GM12878 (cell line): ENCODE measurements around the gene TTC29. TPM values are rescaled to one million over a fixed set of nuclear protein-coding genes. Genes with fewer than 3 reads are reported as not detected.

Experiments
- MXI1 ChIP-seq: fragments of 150-350 bp; IDR thresholded peaks from 2 replicates; pipeline ENCODE4 v1.6.1; 2011; ENCODE audit warnings: low read depth, mild to moderate bottlenecking, inconsistent platforms, low read length, improper control_type of control experiment
- polyA plus RNA-seq, 11 experiments: library from polyadenylated mRNA; depleted of rRNA in 4 of 11; unstranded in 6 of 11; stranded (reverse) in 5 of 11; fragments of >200 nt; fragmentation: Nextera tagmentation in 4 of 11; fragmentation: Illumina TruSeq in 1 of 11; extraction: Ambion mirVana in 4 of 11; extraction: Trizol in 1 of 11; gene quantifications; 1 replicate in 1 of 11; 2 replicates in 10 of 11; pipeline versions ENCODE4 v1.2.1 to v1.2.3, GENCODE V29; 2011 to 2016; ENCODE audit warnings: inconsistent platforms in 2 of 11, missing spikeins in 2 of 11, low read depth in 1 of 11
- total RNA-seq, 4 experiments: library from RNA; depleted of rRNA in 3 of 4; stranded (reverse); fragments of >200 nt in 3 of 4; fragmentation: Illumina TruSeq in 1 of 4; extraction: Trizol in 1 of 4; gene quantifications; 2 replicates each; pipeline versions ENCODE4 v1.2.1 to v1.2.3, GENCODE V29; 2013 to 2021
- TF ChIP-seq, protein P1 (sequence below): fragments of 450-650 bp; formaldehyde crosslinking; IDR thresholded peaks from 2 replicates; pipeline ENCODE4 v1.4.0; 2020; ENCODE audit warnings: mild to moderate bottlenecking, moderate library complexity
- TF ChIP-seq, protein P2 (sequence below): fragments of 450-650 bp; formaldehyde crosslinking; IDR thresholded peaks from 2 replicates; pipeline ENCODE4 v1.4.0; 2022; ENCODE audit warnings: mild to moderate bottlenecking, moderate library complexity
- TF ChIP-seq, protein P3 (sequence below): fragments of 450-650 bp; IDR thresholded peaks from 2 replicates; pipeline ENCODE4 v1.6.1; 2017; ENCODE audit warnings: mild to moderate bottlenecking, low read depth, inconsistent platforms; ENCODE audit not compliant: poor library complexity, severe bottlenecking
- TF ChIP-seq, protein P4 (sequence below), 3 experiments: IDR thresholded peaks in 2 of 3; conservative IDR thresholded peaks in 1 of 3; 2 replicates each; pipeline ENCODE4 v1.5.1; 2011; ENCODE audit warnings: low read depth in 3 of 3, low read length in 3 of 3, mild to moderate bottlenecking in 3 of 3, control low read depth in 2 of 3, moderate library complexity in 2 of 3, inconsistent platforms in 1 of 3, mixed read lengths in 1 of 3; ENCODE audit not compliant: control insufficient read depth in 2 of 3, insufficient read depth in 1 of 3; ENCODE audit errors: extremely low read depth in 1 of 3
- TF ChIP-seq, protein P5 (sequence below): fragments of 450-650 bp; IDR thresholded peaks from 2 replicates; pipeline ENCODE4 v1.6.1; 2017; ENCODE audit warnings: mild to moderate bottlenecking, moderate library complexity

Gene TTC29
- total and polyA plus RNA-seq, 10 of the 15 experiments (the other 5 are each of a cell fraction or from before 2014, with no cell fraction given), result not detected

DNA sequence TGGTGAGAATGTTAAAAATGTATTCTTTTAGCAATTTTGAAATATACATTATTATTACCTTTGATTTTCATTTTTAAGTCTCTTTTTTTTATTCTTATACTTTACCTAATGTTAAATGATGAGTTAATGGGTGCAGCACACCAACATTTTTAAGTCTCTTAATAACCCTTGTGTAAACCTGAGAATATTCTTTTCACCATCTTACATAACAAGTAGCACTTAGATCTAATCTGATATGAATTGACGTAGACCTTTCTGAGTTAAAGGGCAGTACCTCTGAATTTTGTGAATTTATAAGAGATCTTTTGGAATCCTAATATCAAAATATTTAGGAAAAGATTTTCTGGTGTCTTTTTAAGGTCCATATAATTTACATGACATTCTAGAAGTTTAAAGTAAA, 110.6 kb downstream of the TTC29 start (continued):
- TF ChIP-seq, protein P1, sequence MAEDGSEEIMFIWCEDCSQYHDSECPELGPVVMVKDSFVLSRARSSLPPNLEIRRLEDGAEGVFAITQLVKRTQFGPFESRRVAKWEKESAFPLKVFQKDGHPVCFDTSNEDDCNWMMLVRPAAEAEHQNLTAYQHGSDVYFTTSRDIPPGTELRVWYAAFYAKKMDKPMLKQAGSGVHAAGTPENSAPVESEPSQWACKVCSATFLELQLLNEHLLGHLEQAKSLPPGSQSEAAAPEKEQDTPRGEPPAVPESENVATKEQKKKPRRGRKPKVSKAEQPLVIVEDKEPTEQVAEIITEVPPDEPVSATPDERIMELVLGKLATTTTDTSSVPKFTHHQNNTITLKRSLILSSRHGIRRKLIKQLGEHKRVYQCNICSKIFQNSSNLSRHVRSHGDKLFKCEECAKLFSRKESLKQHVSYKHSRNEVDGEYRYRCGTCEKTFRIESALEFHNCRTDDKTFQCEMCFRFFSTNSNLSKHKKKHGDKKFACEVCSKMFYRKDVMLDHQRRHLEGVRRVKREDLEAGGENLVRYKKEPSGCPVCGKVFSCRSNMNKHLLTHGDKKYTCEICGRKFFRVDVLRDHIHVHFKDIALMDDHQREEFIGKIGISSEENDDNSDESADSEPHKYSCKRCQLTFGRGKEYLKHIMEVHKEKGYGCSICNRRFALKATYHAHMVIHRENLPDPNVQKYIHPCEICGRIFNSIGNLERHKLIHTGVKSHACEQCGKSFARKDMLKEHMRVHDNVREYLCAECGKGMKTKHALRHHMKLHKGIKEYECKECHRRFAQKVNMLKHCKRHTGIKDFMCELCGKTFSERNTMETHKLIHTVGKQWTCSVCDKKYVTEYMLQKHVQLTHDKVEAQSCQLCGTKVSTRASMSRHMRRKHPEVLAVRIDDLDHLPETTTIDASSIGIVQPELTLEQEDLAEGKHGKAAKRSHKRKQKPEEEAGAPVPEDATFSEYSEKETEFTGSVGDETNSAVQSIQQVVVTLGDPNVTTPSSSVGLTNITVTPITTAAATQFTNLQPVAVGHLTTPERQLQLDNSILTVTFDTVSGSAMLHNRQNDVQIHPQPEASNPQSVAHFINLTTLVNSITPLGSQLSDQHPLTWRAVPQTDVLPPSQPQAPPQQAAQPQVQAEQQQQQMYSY (CRISPR knock-in tag), result no peak
- TF ChIP-seq, protein P2, sequence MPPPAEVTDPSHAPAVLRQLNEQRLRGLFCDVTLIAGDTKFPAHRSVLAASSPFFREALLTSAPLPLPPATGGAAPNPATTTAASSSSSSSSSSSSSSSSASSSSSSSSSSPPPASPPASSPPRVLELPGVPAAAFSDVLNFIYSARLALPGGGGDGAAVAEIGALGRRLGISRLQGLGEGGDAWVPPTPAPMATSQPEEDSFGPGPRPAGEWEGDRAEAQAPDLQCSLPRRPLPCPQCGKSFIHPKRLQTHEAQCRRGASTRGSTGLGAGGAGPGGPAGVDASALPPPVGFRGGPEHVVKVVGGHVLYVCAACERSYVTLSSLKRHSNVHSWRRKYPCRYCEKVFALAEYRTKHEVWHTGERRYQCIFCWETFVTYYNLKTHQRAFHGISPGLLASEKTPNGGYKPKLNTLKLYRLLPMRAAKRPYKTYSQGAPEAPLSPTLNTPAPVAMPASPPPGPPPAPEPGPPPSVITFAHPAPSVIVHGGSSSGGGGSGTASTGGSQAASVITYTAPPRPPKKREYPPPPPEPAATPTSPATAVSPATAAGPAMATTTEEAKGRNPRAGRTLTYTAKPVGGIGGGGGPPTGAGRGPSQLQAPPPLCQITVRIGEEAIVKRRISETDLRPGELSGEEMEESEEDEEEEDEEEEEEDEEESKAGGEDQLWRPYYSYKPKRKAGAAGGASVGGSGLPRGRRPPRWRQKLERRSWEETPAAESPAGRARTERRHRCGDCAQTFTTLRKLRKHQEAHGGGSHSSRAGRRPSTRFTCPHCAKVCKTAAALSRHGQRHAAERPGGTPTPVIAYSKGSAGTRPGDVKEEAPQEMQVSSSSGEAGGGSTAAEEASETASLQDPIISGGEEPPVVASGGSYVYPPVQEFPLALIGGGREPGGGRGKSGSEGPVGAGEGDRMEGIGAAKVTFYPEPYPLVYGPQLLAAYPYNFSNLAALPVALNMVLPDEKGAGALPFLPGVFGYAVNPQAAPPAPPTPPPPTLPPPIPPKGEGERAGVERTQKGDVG (CRISPR knock-in tag), result no peak
- TF ChIP-seq, protein P3, sequence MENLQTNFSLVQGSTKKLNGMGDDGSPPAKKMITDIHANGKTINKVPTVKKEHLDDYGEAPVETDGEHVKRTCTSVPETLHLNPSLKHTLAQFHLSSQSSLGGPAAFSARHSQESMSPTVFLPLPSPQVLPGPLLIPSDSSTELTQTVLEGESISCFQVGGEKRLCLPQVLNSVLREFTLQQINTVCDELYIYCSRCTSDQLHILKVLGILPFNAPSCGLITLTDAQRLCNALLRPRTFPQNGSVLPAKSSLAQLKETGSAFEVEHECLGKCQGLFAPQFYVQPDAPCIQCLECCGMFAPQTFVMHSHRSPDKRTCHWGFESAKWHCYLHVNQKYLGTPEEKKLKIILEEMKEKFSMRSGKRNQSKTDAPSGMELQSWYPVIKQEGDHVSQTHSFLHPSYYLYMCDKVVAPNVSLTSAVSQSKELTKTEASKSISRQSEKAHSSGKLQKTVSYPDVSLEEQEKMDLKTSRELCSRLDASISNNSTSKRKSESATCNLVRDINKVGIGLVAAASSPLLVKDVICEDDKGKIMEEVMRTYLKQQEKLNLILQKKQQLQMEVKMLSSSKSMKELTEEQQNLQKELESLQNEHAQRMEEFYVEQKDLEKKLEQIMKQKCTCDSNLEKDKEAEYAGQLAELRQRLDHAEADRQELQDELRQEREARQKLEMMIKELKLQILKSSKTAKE, result no peak
- no peak for TF ChIP-seq MXI1
- TF ChIP-seq, protein P4, sequence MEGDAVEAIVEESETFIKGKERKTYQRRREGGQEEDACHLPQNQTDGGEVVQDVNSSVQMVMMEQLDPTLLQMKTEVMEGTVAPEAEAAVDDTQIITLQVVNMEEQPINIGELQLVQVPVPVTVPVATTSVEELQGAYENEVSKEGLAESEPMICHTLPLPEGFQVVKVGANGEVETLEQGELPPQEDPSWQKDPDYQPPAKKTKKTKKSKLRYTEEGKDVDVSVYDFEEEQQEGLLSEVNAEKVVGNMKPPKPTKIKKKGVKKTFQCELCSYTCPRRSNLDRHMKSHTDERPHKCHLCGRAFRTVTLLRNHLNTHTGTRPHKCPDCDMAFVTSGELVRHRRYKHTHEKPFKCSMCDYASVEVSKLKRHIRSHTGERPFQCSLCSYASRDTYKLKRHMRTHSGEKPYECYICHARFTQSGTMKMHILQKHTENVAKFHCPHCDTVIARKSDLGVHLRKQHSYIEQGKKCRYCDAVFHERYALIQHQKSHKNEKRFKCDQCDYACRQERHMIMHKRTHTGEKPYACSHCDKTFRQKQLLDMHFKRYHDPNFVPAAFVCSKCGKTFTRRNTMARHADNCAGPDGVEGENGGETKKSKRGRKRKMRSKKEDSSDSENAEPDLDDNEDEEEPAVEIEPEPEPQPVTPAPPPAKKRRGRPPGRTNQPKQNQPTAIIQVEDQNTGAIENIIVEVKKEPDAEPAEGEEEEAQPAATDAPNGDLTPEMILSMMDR (IDR thresholded peaks at IDR 0.05 in 2 of 3, conservative IDR thresholded peaks at IDR 0.05 in 1 of 3; ENCODE audit: control insufficient read depth in 2 of 3, extremely low read depth in 1 of 3, insufficient read depth in 1 of 3, low read depth in 3 of 3, low read length in 3 of 3), result no peak
- TF ChIP-seq, protein P5, sequence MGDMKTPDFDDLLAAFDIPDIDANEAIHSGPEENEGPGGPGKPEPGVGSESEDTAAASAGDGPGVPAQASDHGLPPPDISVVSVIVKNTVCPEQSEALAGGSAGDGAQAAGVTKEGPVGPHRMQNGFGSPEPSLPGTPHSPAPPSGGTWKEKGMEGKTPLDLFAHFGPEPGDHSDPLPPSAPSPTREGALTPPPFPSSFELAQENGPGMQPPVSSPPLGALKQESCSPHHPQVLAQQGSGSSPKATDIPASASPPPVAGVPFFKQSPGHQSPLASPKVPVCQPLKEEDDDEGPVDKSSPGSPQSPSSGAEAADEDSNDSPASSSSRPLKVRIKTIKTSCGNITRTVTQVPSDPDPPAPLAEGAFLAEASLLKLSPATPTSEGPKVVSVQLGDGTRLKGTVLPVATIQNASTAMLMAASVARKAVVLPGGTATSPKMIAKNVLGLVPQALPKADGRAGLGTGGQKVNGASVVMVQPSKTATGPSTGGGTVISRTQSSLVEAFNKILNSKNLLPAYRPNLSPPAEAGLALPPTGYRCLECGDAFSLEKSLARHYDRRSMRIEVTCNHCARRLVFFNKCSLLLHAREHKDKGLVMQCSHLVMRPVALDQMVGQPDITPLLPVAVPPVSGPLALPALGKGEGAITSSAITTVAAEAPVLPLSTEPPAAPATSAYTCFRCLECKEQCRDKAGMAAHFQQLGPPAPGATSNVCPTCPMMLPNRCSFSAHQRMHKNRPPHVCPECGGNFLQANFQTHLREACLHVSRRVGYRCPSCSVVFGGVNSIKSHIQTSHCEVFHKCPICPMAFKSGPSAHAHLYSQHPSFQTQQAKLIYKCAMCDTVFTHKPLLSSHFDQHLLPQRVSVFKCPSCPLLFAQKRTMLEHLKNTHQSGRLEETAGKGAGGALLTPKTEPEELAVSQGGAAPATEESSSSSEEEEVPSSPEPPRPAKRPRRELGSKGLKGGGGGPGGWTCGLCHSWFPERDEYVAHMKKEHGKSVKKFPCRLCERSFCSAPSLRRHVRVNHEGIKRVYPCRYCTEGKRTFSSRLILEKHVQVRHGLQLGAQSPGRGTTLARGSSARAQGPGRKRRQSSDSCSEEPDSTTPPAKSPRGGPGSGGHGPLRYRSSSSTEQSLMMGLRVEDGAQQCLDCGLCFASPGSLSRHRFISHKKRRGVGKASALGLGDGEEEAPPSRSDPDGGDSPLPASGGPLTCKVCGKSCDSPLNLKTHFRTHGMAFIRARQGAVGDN, result no peak
